Mammary epithelial cell (primary cell): ENCODE results near the gene IFNL4.

Experiments used
- EZH2 ChIP-seq: IDR thresholded peaks from 2 replicates; pipeline ENCODE4 v1.6.1; 2012; ENCODE audit warnings: low read length, inconsistent platforms, borderline replicate concordance
- TF ChIP-seq, protein P1 (sequence below), 2 donors: IDR thresholded peaks in 1 of 2; conservative IDR thresholded peaks in 1 of 2; 2 replicates each; pipeline ENCODE4 v1.5.1; 2011 to 2012; ENCODE audit warnings: inconsistent platforms in 2 of 2, low read length in 2 of 2, mild to moderate bottlenecking in 2 of 2, control low read depth in 1 of 2, low read depth in 1 of 2; ENCODE audit not compliant: insufficient read depth in 1 of 2; ENCODE audit errors: extremely low read depth in 1 of 2

DNA sequence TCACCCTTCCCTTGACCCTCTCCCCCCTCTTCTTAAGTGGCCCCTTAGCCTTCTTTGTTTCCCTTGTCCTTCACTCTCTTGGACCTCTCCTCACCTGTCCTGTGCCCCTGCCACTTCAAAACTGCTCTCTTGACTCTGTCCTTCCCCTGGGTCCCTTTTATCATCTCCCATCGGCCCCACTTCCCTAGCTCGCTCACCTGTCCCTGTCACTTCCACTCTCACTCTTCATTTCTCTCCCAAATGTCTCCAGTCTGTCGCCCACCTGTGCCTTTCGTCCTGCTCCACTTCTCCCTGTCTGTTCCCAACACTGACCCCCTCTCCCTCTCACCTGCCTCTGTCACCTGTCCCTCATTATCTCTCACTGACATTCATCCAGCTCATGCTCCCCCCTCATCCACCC, 48.2 kb upstream of the IFNL4 start:
- TF ChIP-seq EZH2, result no peak
- TF ChIP-seq, protein P1, sequence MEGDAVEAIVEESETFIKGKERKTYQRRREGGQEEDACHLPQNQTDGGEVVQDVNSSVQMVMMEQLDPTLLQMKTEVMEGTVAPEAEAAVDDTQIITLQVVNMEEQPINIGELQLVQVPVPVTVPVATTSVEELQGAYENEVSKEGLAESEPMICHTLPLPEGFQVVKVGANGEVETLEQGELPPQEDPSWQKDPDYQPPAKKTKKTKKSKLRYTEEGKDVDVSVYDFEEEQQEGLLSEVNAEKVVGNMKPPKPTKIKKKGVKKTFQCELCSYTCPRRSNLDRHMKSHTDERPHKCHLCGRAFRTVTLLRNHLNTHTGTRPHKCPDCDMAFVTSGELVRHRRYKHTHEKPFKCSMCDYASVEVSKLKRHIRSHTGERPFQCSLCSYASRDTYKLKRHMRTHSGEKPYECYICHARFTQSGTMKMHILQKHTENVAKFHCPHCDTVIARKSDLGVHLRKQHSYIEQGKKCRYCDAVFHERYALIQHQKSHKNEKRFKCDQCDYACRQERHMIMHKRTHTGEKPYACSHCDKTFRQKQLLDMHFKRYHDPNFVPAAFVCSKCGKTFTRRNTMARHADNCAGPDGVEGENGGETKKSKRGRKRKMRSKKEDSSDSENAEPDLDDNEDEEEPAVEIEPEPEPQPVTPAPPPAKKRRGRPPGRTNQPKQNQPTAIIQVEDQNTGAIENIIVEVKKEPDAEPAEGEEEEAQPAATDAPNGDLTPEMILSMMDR (conservative IDR thresholded peaks at IDR 0.05 in 1 of 2, IDR thresholded peaks at IDR 0.05 in 1 of 2; ENCODE audit: extremely low read depth in 1 of 2, insufficient read depth in 1 of 2, low read depth in 1 of 2, low read length in 2 of 2), result no peak
